ENCODE measurements around the gene PTPRD.

GRCh38 chr9:9605681-9606080 is 1007.1 kb downstream of the PTPRD start:
- TF ChIP-seq CTCF (IDR thresholded peaks at IDR 0.05) (no peak), POLR2A (IDR thresholded peaks at IDR 0.05) (no peak)

All from Peyer's patch (tissue), 4 donors.